Pancreas (tissue), 10 donors: ENCODE results near the gene STRN4. TPM values are rescaled to one million over a fixed set of nuclear protein-coding genes. Genes with fewer than 3 reads are reported as not detected.
"Not testable (repeated sequence)": the region's sequence is repeated elsewhere in the genome, so short reads cannot be mapped to it uniquely, and the experiment has no call there.

Experiments
- ATAC-seq, 4 donors: fragments of 200-7000 bp; cut with Tn5 transposase; one replicate each; pipeline versions ENCODE4 v1.8.0 to v1.9.1; 2020; ENCODE audit warnings: mild to moderate bottlenecking in 4 of 4, moderate library complexity in 4 of 4
- DNase-seq, 6 donors: peaks; one replicate each; pipeline ENCODE4 v3.0.0-alpha.2; 2020
- FAIRE-seq: peaks from 2 replicates; lab custom pipeline; 2012; peaks lifted over from hg19 to GRCh38; lab: Jason Lieb, UNC
- H3K27ac ChIP-seq, 4 donors: fragments of 200-600 bp; sonication (generic); 1 replicate in 3 of 4; 2 replicates in 1 of 4; pipeline versions ENCODE4 v1.5.0 to v1.8.0; 2020
- H3K27me3 ChIP-seq, 4 donors: fragments of 200-600 bp; one replicate each; pipeline ENCODE4 v1.8.0; 2021
- H3K36me3 ChIP-seq, 3 donors: fragments of 200-600 bp; sonication (generic) in 1 of 3; one replicate each; pipeline versions ENCODE4 v1.5.0 to v1.8.0; 2020 to 2021
- H3K4me1 ChIP-seq, 3 donors: fragments of 200-600 bp; one replicate each; pipeline ENCODE4 v1.8.0; 2021
- H3K4me3 ChIP-seq, 4 donors: fragments of 200-600 bp; sonication (generic) in 2 of 4; one replicate each; pipeline versions ENCODE4 v1.5.0 to v1.8.0; 2020 to 2021
- H3K9me3 ChIP-seq, 4 donors: fragments of 200-600 bp; one replicate each; pipeline ENCODE4 v1.8.0; 2021
- WGBS, 2 donors: extraction: QIAGEN DNeasy Blood & Tissue Kit; methylation state at CpG; one replicate each; pipeline ENCODE4 v1.1.7; 2013; 5-methylcytosine and 5-hydroxymethylcytosine counted together
- intact Hi-C, 3 donors: fragments of 100-400 bp; cut with DNase I; formaldehyde crosslinking; loops; one replicate each; pipeline versions ENCODE4 v1.11.1 to v1.14.2; 2022
- polyA plus RNA-seq, 2 donors: library from polyadenylated mRNA; stranded (reverse); fragments of 200-250 nt; gene quantifications; one replicate each; pipeline ENCODE4 v1.2.3, GENCODE V29; 2013
- total RNA-seq, 6 donors: library from RNA; stranded (reverse); fragmentation: NEBNext Ultra II Directional in 4 of 6; extraction: Animal tissue kit (Norgen Biotek cat#: 25700) in 4 of 6; gene quantifications; one replicate each; pipeline versions ENCODE4 v1.2.1 to v1.2.4, GENCODE V29; 2021 to 2023
- TF ChIP-seq, protein P1 (sequence below), 4 donors: fragments of 200-600 bp; sonication (generic) in 3 of 4; IDR thresholded peaks; one replicate each; pipeline versions ENCODE4 v1.5.0 to v1.8.0; 2021; ENCODE audit warnings: antibody characterized with exemption in 4 of 4
- donor health status: healthy with polysubstance abuse.
- donor health status: DM: no; HTN: no; CAD: no; lungs with moderate emphysema.
- donor health status: DM: no; HTN: no; CAD: no.
- donor health status: control.
- donor health status: control.
- donor health status: Bipolar disorder and iron deficiency.
- donor health status: DM: yes; HTN: yes; CAD: no.
- donor health status: DM: no; HTN: no; CAD: no.
- donor health status: DM: no; HTN: no; CAD: no.
- donor health status: DM: yes; HTN: yes; CAD: no.

STRN4 gene
- total and polyA plus RNA-seq, 8 donors, result 26.4 to 48.0 (median 37.7) TPM

DNA sequence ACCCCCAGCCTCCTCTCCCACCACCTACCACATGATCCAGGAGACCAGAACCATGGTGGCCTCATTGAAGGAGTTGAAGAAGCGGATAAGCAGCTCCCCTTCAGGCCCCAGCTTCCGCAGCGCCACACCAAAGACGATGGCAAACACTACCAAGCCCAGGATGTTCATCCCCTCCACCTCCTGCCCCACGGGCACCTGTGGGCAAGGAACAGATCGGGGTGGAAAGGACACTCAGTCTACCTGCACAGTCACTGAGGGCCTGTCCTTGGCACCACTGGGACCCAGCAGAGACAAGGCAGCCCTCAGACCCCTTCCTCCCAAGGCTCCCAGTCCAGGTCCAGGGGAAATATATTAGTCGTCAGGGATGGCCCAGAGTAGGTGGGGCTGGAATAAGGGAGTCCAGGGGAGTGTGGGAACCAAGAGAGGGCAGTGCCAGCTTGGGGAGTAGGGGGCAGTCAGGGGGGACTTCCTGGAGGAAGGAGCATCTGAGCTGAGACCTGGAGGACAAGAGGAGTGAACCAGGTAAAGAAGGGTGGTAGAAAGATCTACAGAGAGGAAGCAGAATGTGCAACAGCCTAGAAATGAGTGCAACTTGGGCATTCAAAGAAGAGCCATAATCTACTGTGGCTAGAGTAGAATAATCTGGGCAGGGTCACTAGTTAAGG lies 36.2 kb upstream of the STRN4 start:
- WGBS, 2 donors, result 85 to 87% methylated on average over 7 of the region's 7 CpGs
- no peak overlapping the region for H3K4me3 ChIP-seq
- TF ChIP-seq, protein P1, sequence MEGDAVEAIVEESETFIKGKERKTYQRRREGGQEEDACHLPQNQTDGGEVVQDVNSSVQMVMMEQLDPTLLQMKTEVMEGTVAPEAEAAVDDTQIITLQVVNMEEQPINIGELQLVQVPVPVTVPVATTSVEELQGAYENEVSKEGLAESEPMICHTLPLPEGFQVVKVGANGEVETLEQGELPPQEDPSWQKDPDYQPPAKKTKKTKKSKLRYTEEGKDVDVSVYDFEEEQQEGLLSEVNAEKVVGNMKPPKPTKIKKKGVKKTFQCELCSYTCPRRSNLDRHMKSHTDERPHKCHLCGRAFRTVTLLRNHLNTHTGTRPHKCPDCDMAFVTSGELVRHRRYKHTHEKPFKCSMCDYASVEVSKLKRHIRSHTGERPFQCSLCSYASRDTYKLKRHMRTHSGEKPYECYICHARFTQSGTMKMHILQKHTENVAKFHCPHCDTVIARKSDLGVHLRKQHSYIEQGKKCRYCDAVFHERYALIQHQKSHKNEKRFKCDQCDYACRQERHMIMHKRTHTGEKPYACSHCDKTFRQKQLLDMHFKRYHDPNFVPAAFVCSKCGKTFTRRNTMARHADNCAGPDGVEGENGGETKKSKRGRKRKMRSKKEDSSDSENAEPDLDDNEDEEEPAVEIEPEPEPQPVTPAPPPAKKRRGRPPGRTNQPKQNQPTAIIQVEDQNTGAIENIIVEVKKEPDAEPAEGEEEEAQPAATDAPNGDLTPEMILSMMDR (IDR thresholded peaks at IDR 0.05), result no peak
- H3K4me1 ChIP-seq, result peaks cover 0 to 6% (median 3%) of the 10 kb centered on the region in 3 donors
- H3K27me3 ChIP-seq, result no peaks in the 10 kb centered on the region
- intact Hi-C loops, result no loop called here
- H3K27ac ChIP-seq, result no peak overlapping the region
- H3K9me3 ChIP-seq, result no peaks in the 10 kb centered on the region
- no peak for DNase-seq
- no peaks in the 10 kb centered on the region for H3K36me3 ChIP-seq
- no peak for FAIRE-seq
- ATAC-seq, result no peak

DNA sequence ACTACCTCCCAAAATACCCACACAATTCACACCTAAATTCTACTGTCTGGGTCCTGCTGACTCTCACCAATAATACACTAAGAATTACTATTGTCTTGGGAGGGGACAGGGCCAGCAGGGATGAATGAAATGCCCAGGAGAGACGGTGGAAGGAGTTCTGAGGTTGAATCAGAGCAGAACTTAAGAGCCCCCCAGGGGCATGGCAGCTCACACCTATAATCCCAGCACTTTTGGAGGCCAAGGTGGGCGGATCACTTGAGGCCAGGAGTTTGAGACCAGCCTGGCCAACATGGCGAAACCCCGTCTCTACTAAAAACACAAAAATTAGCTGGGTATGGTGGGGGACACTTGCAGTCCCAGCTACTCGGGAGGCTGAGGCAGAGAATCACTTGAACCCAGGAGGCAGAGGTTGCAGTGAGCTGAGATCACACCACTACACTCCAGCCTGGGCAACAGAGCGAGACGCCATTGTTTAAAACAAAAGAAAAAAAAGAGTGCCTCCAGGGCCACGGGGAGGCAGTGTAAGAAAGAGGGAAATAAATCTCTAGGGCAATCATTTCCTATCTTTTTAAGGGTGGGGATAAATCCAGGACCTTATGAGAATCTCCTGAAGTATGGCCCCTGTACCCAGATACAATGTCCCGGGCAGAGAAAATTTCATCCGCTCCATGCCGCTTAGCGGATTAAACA lies 31.9 kb upstream of the STRN4 start:
- H3K4me3 ChIP-seq, H3K4me1 ChIP-seq, H3K9me3 ChIP-seq, FAIRE-seq, H3K27me3 ChIP-seq, DNase-seq, intact Hi-C loops, H3K27ac ChIP-seq, H3K36me3 ChIP-seq: not testable (repeated sequence)
- 83 to 92% methylated on average over 12 of the region's 12 CpGs for WGBS, 2 donors
- ATAC-seq, result peak in 2 of 4 donors; percentile 17 to 58

DNA sequence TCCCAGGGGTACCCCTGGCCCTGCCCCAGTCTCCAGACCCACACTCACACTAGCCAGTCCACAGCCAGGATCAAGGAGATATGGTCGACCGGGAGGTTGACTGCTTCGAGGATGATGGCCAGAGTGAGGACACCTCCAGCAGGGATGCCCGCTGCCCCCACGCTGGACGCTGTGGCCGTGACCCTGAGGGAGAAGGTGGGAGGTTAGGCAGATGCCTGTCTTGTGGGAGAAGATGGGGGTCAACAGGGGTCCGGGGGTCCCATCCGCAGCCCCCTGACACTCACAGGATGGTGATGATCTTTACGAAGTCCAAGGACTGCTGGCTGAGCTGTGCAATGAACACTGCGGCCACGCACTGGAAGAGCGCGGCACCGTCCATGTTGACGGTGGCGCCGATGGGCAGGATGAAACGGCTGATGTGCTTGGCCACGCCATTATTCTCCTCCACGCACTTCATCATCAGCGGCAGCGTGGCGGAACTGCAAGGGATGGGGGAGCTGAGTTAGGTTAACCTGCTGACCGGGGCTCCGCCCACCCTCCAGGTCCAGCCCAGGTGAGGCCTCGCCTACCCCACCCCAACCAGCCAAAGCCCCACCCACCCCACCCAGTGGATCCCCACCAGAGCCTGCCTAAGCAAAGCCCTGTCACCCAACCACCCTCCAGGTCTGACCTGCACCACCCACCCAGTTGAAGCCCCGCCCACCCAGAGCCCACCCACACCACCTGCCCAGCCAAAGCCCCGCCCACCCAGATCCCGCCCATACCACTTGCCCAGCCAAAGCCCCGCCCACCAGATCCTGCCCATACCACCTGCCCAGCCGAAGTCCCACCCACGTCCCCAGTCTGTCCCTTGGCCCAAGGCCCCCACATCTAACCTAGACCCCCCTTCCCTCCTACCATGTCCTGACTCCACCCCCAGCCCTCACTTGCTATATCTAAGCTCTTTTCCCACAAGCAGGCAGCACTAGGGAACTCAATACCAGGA lies 31.0 kb upstream of the STRN4 start:
- no peaks in the 10 kb centered on the region for H3K27me3 ChIP-seq
- TF ChIP-seq, protein P1 (IDR thresholded peaks at IDR 0.05), result no peak
- H3K4me3 ChIP-seq, result no peak overlapping the region
- no peak for ATAC-seq
- no peak overlapping the region for H3K27ac ChIP-seq
- H3K4me1 ChIP-seq, result no peaks in the 10 kb centered on the region
- H3K36me3 ChIP-seq, result peaks cover 0 to 8% (median 7%) of the 10 kb centered on the region in 3 donors
- H3K9me3 ChIP-seq, result no peaks in the 10 kb centered on the region
- intact Hi-C loops, result no loop called here
- peak in 1 of 6 donors; percentile 33 for DNase-seq
- no peak for FAIRE-seq
- 86 to 94% methylated on average over 29 to 33 of the region's 33 CpGs for WGBS, 2 donors

DNA sequence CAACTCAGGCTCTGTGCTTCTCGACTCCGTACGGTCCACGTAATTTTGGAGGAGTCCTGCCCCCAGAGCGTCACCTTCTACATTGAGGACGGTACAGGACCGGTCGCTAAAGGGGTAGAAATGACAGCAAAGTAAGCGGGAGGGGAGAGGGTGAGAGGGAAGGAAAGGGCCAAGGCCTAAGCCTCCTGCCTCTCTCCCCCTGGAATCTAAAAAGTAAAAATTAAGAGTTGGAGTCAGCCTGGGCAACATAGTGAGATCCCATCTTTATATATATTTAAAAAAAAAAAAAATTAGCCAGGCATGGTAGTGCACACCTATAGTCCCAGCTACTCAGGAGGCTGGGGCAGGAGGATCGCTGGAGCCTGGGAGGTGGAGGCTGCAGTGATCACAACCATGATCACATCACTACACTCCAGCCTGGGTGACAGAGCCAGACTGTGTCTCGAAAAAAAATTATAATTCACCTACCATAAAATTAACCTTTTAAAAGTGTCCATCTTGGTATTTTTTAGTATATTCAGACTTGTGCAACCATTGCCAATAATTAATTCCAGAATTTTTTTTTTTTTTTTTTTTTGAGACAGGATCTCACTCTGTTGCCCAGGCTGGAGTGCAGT lies 29.5 kb upstream of the STRN4 start:
- TF ChIP-seq, protein P1 (IDR thresholded peaks at IDR 0.05), result no peak
- ATAC-seq, result no peak
- no peak for DNase-seq
- no peak for FAIRE-seq
- intact Hi-C loops, result no loop called here
- Histone ChIP-seq H3K9me3 (no peaks in the 10 kb centered on the region), H3K27me3 (no peaks in the 10 kb centered on the region), H3K4me3 (no peak overlapping the region), H3K36me3 (peaks cover 0 to 8% (median 7%) of the 10 kb centered on the region in 3 donors), H3K4me1 (peaks cover 0 to 8% (median 4%) of the 10 kb centered on the region in 3 donors), H3K27ac (no peak overlapping the region)
- WGBS, 2 donors, result 88 to 94% methylated on average over 11 of the region's 11 CpGs

DNA sequence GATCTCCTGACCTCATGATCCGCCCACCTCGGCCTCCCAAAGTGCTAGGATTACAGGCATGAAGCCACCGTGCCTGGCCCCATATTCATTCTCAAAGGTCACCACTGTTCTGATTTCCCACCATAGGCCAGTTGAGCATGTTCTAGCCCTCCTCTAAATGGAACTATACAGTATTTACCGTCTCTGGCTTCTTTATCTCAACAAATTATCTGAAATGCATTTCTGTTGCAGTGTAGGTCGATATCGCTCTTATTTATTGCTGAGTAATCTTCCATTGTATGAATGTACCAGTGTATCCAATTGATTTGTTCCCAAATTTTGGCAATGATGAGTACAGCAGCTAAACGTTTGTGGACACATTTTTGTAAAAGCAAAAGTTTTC lies 26.8 kb upstream of the STRN4 start:
- peaks cover 0 to 8% (median 4%) of the 10 kb centered on the region in 3 donors for H3K4me1 ChIP-seq
- no peak for ATAC-seq
- intact Hi-C loops, result no loop called here
- H3K27me3 ChIP-seq, result no peaks in the 10 kb centered on the region
- peaks cover 0 to 8% (median 7%) of the 10 kb centered on the region in 3 donors for H3K36me3 ChIP-seq
- 59 to 76% methylated on average over 7 of the region's 7 CpGs for WGBS, 2 donors
- FAIRE-seq, result no peak
- no peak overlapping the region for H3K27ac ChIP-seq
- no peaks in the 10 kb centered on the region for H3K9me3 ChIP-seq
- TF ChIP-seq, protein P1 (IDR thresholded peaks at IDR 0.05), result no peak
- H3K4me3 ChIP-seq, result no peak overlapping the region
- no peak for DNase-seq
